HTERT RPE-1 (cell line): Measurements from ENCODE around the gene MRPL52.
"Not testable (repeated sequence)": the region's sequence is repeated elsewhere in the genome, so short reads cannot be mapped to it uniquely, and the experiment has no call there.

ENCODE experiments used
- in situ Hi-C: fragments of 300-500 bp; cut with MboI; formaldehyde crosslinking; loops from 4 replicates; pipeline ENCODE4 v1.14.3; 2020; ENCODE audit warnings: low sequenced_read_pairs

Gene MRPL52

GRCh38 chr14:22829661-22830442 lies at the start of gene MRPL52:
MRPL52 (plus strand) TSS chr14:22829887; CDS start chr14:22829913, 26 bp downstream.
- in situ Hi-C loops: no loop called here

- in situ Hi-C loops: no loop called here
Measured at GRCh38 chr14:22780105-22780679, 49.5 kb upstream of the MRPL52 start.

GRCh38 chr14:22780941-22781300 lies 48.8 kb upstream of the MRPL52 start:
- in situ Hi-C loops: no loop called here

GRCh38 chr14:22781301-22781991 lies 48.2 kb upstream of the MRPL52 start:
- in situ Hi-C loops: no loop called here

GRCh38 chr14:22786685-22787084 lies 43.0 kb upstream of the MRPL52 start:
- in situ Hi-C loops: no loop called here

GRCh38 chr14:22791301-22791700 lies 38.4 kb upstream of the MRPL52 start:
- in situ Hi-C loops: no loop called here

- in situ Hi-C loops: no loop called here
Measured at GRCh38 chr14:22792158-22792557, 37.5 kb upstream of the MRPL52 start.

GRCh38 chr14:22793550-22793949 lies 36.1 kb upstream of the MRPL52 start:
- in situ Hi-C loops: not testable (repeated sequence)

- in situ Hi-C loops: no loop called here
Measured at GRCh38 chr14:22793976-22794375, 35.7 kb upstream of the MRPL52 start.

GRCh38 chr14:22794551-22794951 lies 35.1 kb upstream of the MRPL52 start:
- in situ Hi-C loops: no loop called here

GRCh38 chr14:22796087-22796707 lies 33.5 kb upstream of the MRPL52 start:
- in situ Hi-C loops: no loop called here

- in situ Hi-C loops: no loop called here
Measured at GRCh38 chr14:22797017-22797917, 32.4 kb upstream of the MRPL52 start.

- in situ Hi-C loops: no loop called here
Measured at GRCh38 chr14:22798528-22798927, 31.2 kb upstream of the MRPL52 start.

GRCh38 chr14:22800346-22800745 lies 29.3 kb upstream of the MRPL52 start:
- in situ Hi-C loops: no loop called here

- in situ Hi-C loops: no loop called here
Measured at GRCh38 chr14:22801716-22802115, 28.0 kb upstream of the MRPL52 start.

GRCh38 chr14:22802860-22803686 lies 26.6 kb upstream of the MRPL52 start:
- in situ Hi-C loops: no loop called here

- in situ Hi-C loops: no loop called here
Measured at GRCh38 chr14:22803687-22803974, 26.1 kb upstream of the MRPL52 start.

GRCh38 chr14:22805235-22805634 lies 24.5 kb upstream of the MRPL52 start:
- in situ Hi-C loops: not testable (repeated sequence)

- in situ Hi-C loops: no loop called here
Measured at GRCh38 chr14:22807432-22808087, 22.1 kb upstream of the MRPL52 start.
